ENCODE results near the gene NR4A1.

Gene NR4A1

DNA sequence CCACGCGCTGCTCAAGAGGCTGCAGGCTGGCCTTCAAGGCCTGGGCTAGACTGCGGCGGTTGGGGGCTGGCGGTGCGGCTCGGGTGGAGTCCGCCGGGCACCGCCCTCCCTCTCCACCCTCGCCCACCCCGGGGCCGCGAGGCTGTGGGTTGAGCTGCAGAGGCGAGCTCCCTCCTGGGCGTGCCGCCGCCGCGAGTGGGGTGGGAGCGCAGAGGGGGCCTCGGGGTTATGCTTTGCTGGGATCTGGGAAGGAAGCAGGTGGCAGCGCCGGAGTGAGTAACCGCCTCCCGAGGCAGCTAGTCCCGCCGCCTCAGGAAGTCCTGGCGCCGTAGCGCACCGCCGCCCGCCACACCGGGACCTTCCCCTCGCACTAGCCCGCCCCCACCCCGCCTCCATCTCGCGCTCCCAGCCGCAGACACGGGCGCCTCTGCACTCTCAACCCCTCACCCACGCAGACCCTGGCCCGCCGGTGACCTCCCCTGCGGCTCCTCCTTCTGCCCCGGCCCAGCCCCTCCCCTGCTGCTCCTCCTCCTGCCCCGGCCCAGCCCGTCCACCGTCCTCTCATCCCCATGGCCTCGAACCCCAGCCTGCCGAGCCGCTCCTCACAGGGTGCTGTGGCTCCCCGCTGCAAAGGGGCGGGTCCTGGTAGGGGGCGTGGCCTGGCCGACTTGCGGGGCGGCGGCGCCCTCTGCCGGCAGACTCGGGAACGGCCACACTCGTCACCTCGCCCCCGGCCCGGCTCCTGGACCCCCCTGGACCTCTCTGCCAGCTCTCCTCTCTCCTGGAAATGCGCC is 27.9 kb upstream of the NR4A1 start:
- Histone ChIP-seq H3K27me3 (ENCODE audit: insufficient read depth, poor library complexity, severe bottlenecking) (no peaks in the 10 kb centered on the region), H3K36me3 (ENCODE audit: low read depth) (no peaks in the 10 kb centered on the region), H3K4me3 (ENCODE audit: severe bottlenecking) (peak overlapping the region; percentile 32), H3K27ac (ENCODE audit: poor library complexity, severe bottlenecking) (no peak overlapping the region), H3K4me1 (ENCODE audit: insufficient read depth, poor library complexity, severe bottlenecking) (no peaks in the 10 kb centered on the region), H3K9me3 (ENCODE audit: severe bottlenecking) (no peaks in the 10 kb centered on the region)
- DNase-seq (ENCODE audit: low spot score), result no peak
- ATAC-seq (ENCODE audit: low read depth), result peak; percentile 53
- TF ChIP-seq, protein P1, sequence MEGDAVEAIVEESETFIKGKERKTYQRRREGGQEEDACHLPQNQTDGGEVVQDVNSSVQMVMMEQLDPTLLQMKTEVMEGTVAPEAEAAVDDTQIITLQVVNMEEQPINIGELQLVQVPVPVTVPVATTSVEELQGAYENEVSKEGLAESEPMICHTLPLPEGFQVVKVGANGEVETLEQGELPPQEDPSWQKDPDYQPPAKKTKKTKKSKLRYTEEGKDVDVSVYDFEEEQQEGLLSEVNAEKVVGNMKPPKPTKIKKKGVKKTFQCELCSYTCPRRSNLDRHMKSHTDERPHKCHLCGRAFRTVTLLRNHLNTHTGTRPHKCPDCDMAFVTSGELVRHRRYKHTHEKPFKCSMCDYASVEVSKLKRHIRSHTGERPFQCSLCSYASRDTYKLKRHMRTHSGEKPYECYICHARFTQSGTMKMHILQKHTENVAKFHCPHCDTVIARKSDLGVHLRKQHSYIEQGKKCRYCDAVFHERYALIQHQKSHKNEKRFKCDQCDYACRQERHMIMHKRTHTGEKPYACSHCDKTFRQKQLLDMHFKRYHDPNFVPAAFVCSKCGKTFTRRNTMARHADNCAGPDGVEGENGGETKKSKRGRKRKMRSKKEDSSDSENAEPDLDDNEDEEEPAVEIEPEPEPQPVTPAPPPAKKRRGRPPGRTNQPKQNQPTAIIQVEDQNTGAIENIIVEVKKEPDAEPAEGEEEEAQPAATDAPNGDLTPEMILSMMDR (IDR thresholded peaks at IDR 0.05; ENCODE audit: poor library complexity, severe bottlenecking), result peak; percentile 96

DNA sequence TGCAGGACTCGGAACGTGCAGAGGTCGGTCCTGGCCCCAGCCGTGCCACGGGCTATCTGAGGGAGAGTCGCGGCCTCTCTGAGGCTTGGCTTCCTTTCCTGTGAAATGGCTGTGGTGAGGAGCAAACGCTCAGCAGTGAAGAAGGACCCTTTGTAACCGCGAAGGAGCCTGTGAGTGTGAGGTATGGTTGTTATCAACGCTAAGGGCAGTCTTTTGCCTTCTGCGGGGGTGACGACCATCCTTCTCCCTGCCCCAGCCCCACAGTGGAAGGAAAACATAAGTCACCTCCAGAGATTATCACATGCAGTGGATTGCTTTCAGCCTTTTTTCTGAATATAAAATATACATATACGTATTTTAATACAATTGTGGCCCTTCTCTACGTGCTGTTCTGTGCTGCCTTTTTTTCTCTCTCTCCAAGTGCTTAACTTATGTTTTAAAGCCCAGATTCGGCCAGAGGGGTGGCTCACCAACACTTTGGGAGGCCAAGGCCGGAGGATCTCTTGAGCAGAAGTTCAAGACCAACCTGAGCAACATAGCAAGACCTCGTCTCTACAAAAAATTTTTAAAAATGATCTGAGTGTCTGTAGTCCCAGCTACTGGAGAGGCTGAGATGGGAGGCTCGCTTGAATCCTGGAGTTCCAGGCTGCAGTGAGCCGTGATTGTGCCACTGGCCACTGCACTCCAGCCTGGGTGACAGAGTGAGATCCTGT is 27.1 kb upstream of the NR4A1 start:
- ATAC-seq (ENCODE audit: low read depth) (no peak), DNase-seq (ENCODE audit: low spot score) (no peak)
- Histone ChIP-seq H3K27ac (ENCODE audit: poor library complexity, severe bottlenecking) (no peak overlapping the region), H3K9me3 (ENCODE audit: severe bottlenecking) (no peaks in the 10 kb centered on the region), H3K4me1 (ENCODE audit: insufficient read depth, poor library complexity, severe bottlenecking) (no peaks in the 10 kb centered on the region), H3K36me3 (ENCODE audit: low read depth) (no peaks in the 10 kb centered on the region), H3K27me3 (ENCODE audit: insufficient read depth, poor library complexity, severe bottlenecking) (no peaks in the 10 kb centered on the region), H3K4me3 (ENCODE audit: severe bottlenecking) (peak overlapping the region; percentile 32)
- TF ChIP-seq, protein P1 (IDR thresholded peaks at IDR 0.05; ENCODE audit: poor library complexity, severe bottlenecking), result peak; percentile 82

DNA sequence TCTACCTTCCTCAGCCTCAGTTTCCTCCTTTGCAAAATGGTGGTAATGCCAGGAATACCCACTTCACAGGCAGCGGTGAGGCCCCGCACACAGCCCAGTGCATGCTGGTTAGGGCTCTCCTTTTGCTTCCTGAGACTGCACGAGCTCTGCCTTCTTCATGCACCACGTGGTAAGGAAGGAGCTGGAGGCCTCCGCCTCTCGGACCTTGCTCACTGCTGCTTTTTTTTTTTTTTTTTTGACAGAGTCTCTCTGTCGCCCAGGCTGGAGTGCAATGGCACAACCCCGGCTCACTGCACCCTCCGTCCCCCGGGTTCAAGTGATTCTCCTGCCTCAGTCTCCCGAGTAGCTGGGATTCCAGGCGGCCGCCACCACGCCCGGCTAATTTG is 26.4 kb upstream of the NR4A1 start:
- H3K36me3 ChIP-seq (ENCODE audit: low read depth), result no peaks in the 10 kb centered on the region
- H3K27me3 ChIP-seq (ENCODE audit: insufficient read depth, poor library complexity, severe bottlenecking), result no peaks in the 10 kb centered on the region
- TF ChIP-seq, protein P1 (IDR thresholded peaks at IDR 0.05; ENCODE audit: poor library complexity, severe bottlenecking), result no peak
- no peak overlapping the region for H3K4me3 ChIP-seq (ENCODE audit: severe bottlenecking)
- no peak for DNase-seq (ENCODE audit: low spot score)
- H3K9me3 ChIP-seq (ENCODE audit: severe bottlenecking), result no peaks in the 10 kb centered on the region
- no peak overlapping the region for H3K27ac ChIP-seq (ENCODE audit: poor library complexity, severe bottlenecking)
- no peak for ATAC-seq (ENCODE audit: low read depth)
- H3K4me1 ChIP-seq (ENCODE audit: insufficient read depth, poor library complexity, severe bottlenecking), result no peaks in the 10 kb centered on the region

DNA sequence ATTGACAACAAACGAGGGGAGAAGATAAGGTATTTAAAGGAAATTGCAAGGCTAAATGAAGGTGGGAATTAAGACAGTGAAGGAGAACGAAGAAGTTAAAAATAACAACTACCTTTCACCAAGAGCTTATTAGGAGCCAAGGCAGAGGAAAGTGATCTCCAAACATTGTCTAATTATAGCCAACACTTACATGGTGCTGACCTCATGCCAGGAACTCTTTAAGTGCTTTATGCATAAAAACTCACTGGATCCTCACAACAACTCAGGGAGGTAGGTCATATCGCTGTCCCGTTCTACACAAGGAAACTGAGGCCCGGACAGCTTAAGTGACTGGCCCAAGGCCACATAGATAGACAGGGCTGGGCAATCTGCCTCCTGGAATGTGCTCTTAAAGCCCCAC is 25.0 kb upstream of the NR4A1 start:
- ATAC-seq (ENCODE audit: low read depth) (no peak), DNase-seq (ENCODE audit: low spot score) (no peak)
- H3K27me3 ChIP-seq (ENCODE audit: insufficient read depth, poor library complexity, severe bottlenecking), result no peaks in the 10 kb centered on the region
- no peak overlapping the region for H3K27ac ChIP-seq (ENCODE audit: poor library complexity, severe bottlenecking)
- H3K4me1 ChIP-seq (ENCODE audit: insufficient read depth, poor library complexity, severe bottlenecking), result no peaks in the 10 kb centered on the region
- H3K4me3 ChIP-seq (ENCODE audit: severe bottlenecking), result no peak overlapping the region
- no peaks in the 10 kb centered on the region for H3K9me3 ChIP-seq (ENCODE audit: severe bottlenecking)
- no peaks in the 10 kb centered on the region for H3K36me3 ChIP-seq (ENCODE audit: low read depth)
- TF ChIP-seq, protein P1 (IDR thresholded peaks at IDR 0.05; ENCODE audit: poor library complexity, severe bottlenecking), result no peak

All from RWPE2 (cell line).